CD4-positive, alpha-beta T cell treated with Interferon gamma for 1 hour (primary cell): Measurements from ENCODE around the gene NPR3.
"Not testable (repeated sequence)": the region's sequence is repeated elsewhere in the genome, so short reads cannot be mapped to it uniquely, and the experiment has no call there.

ENCODE experiments used
- DNase-seq: peaks from one replicate; pipeline ENCODE4 v3.0.0-alpha.2; 2020

The NPR3 gene

GRCh38 chr5:32769711-32770110 is 58.6 kb downstream of the NPR3 start:
- no peak for DNase-seq

GRCh38 chr5:32770444-32770843 is 59.3 kb downstream of the NPR3 start:
- no peak for DNase-seq

GRCh38 chr5:32771037-32771436 is 59.9 kb downstream of the NPR3 start:
- DNase-seq: no peak

- no peak for DNase-seq
Observed at GRCh38 chr5:32773944-32774343, 62.8 kb downstream of the NPR3 start.

GRCh38 chr5:32776200-32776599 is 65.1 kb downstream of the NPR3 start:
- DNase-seq: no peak

- DNase-seq: no peak
Observed at GRCh38 chr5:32777222-32777621, 66.1 kb downstream of the NPR3 start.

- DNase-seq: no peak
Observed at GRCh38 chr5:32777733-32778132, 66.6 kb downstream of the NPR3 start.

- no peak for DNase-seq
Observed at GRCh38 chr5:32778403-32778802, 67.3 kb downstream of the NPR3 start.

- no peak for DNase-seq
Observed at GRCh38 chr5:32779754-32780415, 68.8 kb downstream of the NPR3 start.

GRCh38 chr5:32780508-32780919 is 69.4 kb downstream of the NPR3 start:
- no peak for DNase-seq

GRCh38 chr5:32783661-32784060 is 72.5 kb downstream of the NPR3 start:
- DNase-seq: no peak

GRCh38 chr5:32785611-32786254 is 74.6 kb downstream of the NPR3 start:
- no peak for DNase-seq

- DNase-seq: no peak
Observed at GRCh38 chr5:32786311-32786710, 75.2 kb downstream of the NPR3 start.

GRCh38 chr5:32790411-32790951 is 79.4 kb downstream of the NPR3 start:
- DNase-seq: no peak

GRCh38 chr5:32791536-32792243 is 80.6 kb downstream of the NPR3 start:
- DNase-seq: no peak

- DNase-seq: no peak
Observed at GRCh38 chr5:32794086-32794485, 83.0 kb downstream of the NPR3 start.

- no peak for DNase-seq
Observed at GRCh38 chr5:32802764-32803163, 91.6 kb downstream of the NPR3 start.

GRCh38 chr5:32803656-32804055 is 92.5 kb downstream of the NPR3 start:
- no peak for DNase-seq

GRCh38 chr5:32805462-32805861 is 94.3 kb downstream of the NPR3 start:
- not testable (repeated sequence) for DNase-seq

GRCh38 chr5:32805971-32806638 is 95.0 kb downstream of the NPR3 start:
- no peak for DNase-seq

- DNase-seq: no peak
Observed at GRCh38 chr5:32808783-32809182, 97.7 kb downstream of the NPR3 start.

- DNase-seq: no peak
Observed at GRCh38 chr5:32810804-32811203, 99.7 kb downstream of the NPR3 start.

GRCh38 chr5:32812399-32812798 is 101.3 kb downstream of the NPR3 start:
- DNase-seq: no peak
